SK-N-MC (cell line): ENCODE results near the gene DNAJC17.

Source experiments
- DNase-seq: peaks from one replicate; pipeline ENCODE4 v3.0.0-alpha.2; 2011; ENCODE audit warnings: low read depth, low spot score
- H3K27ac ChIP-seq: fragments of 200-600 bp; sonication (generic); 2 replicates; pipeline ENCODE4 v1.5.1; 2016; ENCODE audit warnings: mixed run types
- H3K36me3 ChIP-seq: fragments of 200-600 bp; sonication (generic); 2 replicates; pipeline ENCODE4 v1.6.1; 2017; ENCODE audit warnings: antibody characterized with exemption, low read length, mixed read lengths; ENCODE audit not compliant: insufficient read depth
- H3K4me3 ChIP-seq: fragments of 200-600 bp; sonication (generic); 2 replicates; pipeline ENCODE4 v1.5.1; 2016
- H3K9ac ChIP-seq: fragments of 200-600 bp; sonication (generic); 2 replicates; pipeline ENCODE4 v1.8.0; 2017; ENCODE audit warnings: mixed run types, mixed read lengths; ENCODE audit not compliant: insufficient read length
- H3K9me3 ChIP-seq: fragments of 200-600 bp; sonication (generic); 2 replicates; pipeline ENCODE4 v1.6.1; 2017; ENCODE audit warnings: low read depth, mild to moderate bottlenecking, antibody characterized with exemption, low read length, moderate library complexity, mixed read lengths
- EZH2 ChIP-seq: fragments of 200-600 bp; sonication (generic); IDR thresholded peaks from one replicate; pipeline ENCODE4 v1.6.1; 2017; ENCODE audit warnings: antibody characterized with exemption
- FOXP2 ChIP-seq: optimal IDR thresholded peaks from 2 replicates; pipeline ENCODE3; 2011; ENCODE audit warnings: mild to moderate bottlenecking, moderate library complexity; ENCODE audit not compliant: insufficient read depth; ENCODE audit errors: extremely low read length, control extremely low read depth
- POLR2AphosphoS5 ChIP-seq: IDR thresholded peaks from 2 replicates; pipeline ENCODE4 v1.6.1; 2012; ENCODE audit warnings: mild to moderate bottlenecking, low read depth, low read length, borderline replicate concordance

The DNAJC17 gene

DNA sequence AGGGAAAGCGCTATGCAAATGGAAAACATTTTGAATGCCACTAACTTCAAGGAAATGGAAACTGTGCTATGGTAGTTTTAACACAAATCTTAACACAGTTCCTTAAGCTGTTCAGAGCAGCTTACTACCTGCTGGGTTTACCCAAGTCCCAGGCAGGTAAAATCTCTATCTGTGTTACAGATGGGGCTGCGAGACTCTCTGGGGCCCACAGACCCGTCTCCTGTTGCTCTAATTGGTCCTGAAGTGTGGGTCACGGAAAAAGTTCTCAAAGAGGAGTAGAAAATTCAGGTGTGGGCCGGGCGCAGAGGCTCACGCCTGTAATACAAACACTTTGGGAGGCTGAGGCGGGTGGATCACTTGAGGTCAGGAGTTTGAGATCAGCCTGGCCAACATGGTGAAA, 17.3 kb downstream of the DNAJC17 start:
- no peak for DNase-seq
- Histone ChIP-seq H3K9me3 (no peaks in the 10 kb centered on the region), H3K27ac (no peak overlapping the region), H3K4me3 (no peak overlapping the region), H3K9ac (no peak overlapping the region), H3K36me3 (0 out of 2 replicates have a peak, but pooled peaks cover 5% of the 10 kb centered on the region)
- TF ChIP-seq POLR2AphosphoS5 (no peak), EZH2 (no peak), FOXP2 (no peak)

GRCh38 chr15:40789119-40789518, 18.2 kb downstream of the DNAJC17 start:
- Histone ChIP-seq H3K9me3 (no peaks in the 10 kb centered on the region), H3K27ac (no peak overlapping the region), H3K36me3 (0 out of 2 replicates have a peak, but pooled peaks cover 5% of the 10 kb centered on the region), H3K9ac (no peak overlapping the region), H3K4me3 (no peak overlapping the region)
- TF ChIP-seq EZH2: no peak
- TF ChIP-seq POLR2AphosphoS5: no peak
- no peak for TF ChIP-seq FOXP2
- no peak for DNase-seq

GRCh38 chr15:40787991-40788390, 19.3 kb downstream of the DNAJC17 start:
- Histone ChIP-seq H3K36me3 (0 out of 2 replicates have a peak, but pooled peaks cover 5% of the 10 kb centered on the region), H3K27ac (no peak overlapping the region), H3K4me3 (no peak overlapping the region), H3K9me3 (no peaks in the 10 kb centered on the region), H3K9ac (no peak overlapping the region)
- DNase-seq: no peak
- TF ChIP-seq FOXP2 (no peak), POLR2AphosphoS5 (no peak), EZH2 (no peak)

DNA sequence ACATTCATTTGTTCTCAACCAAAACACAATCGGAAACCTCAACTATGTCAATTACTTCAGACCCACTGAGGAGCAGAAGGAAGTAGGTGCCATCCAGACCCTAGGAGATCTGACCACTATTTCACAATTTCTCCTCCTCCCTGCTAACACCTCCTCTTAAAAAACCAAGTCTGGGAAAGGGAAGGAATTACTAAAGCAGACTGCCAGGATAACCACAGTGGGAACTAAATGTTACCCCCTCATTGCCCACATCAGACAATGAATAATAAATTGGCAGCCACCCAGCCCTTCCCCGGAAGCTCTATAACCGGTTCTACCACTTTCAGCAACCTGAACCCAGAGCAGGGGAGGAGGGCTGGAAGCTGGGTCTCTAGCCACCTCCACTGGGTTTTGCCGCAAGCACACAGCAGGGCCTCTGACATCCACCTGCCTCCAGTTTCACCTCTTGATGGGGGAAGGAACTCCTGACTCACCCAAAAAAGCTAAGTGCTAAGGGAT, 19.9 kb downstream of the DNAJC17 start:
- Histone ChIP-seq H3K9me3 (no peaks in the 10 kb centered on the region), H3K9ac (no peak overlapping the region), H3K36me3 (0 out of 2 replicates have a peak, but pooled peaks cover 3% of the 10 kb centered on the region), H3K27ac (no peak overlapping the region), H3K4me3 (no peak overlapping the region)
- TF ChIP-seq EZH2 (no peak), POLR2AphosphoS5 (no peak), FOXP2 (no peak)
- DNase-seq: no peak

GRCh38 chr15:40785814-40786213, 21.5 kb downstream of the DNAJC17 start:
- Histone ChIP-seq H3K27ac (no peak overlapping the region), H3K9ac (no peak overlapping the region), H3K9me3 (no peaks in the 10 kb centered on the region), H3K4me3 (no peak overlapping the region), H3K36me3 (no peaks in the 10 kb centered on the region)
- no peak for TF ChIP-seq POLR2AphosphoS5
- TF ChIP-seq EZH2: no peak
- no peak for TF ChIP-seq FOXP2
- no peak for DNase-seq

DNA sequence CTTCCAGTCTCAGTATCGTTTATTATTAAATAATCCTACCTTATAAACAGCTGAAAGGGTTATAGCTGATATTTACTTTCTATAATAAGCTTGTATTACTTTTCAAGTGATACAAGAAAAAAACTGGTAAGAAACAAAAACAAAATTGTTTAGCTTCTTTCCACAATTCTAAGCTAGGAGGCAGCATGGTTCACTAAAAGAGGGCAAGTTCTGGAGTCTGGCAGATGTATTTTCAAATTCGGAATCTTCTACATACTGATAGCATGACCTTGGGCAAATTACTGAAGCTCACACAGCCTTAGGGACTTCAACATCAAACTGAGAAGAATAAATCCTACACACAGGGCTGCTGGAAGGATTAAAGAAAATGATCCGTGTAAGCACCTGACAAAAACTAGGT, 22.1 kb downstream of the DNAJC17 start:
- no peak for DNase-seq
- Histone ChIP-seq H3K36me3 (no peaks in the 10 kb centered on the region), H3K9me3 (no peaks in the 10 kb centered on the region), H3K9ac (no peak overlapping the region), H3K27ac (no peak overlapping the region), H3K4me3 (no peak overlapping the region)
- TF ChIP-seq POLR2AphosphoS5 (no peak), FOXP2 (no peak), EZH2 (no peak)

- Histone ChIP-seq H3K36me3 (peaks cover 15% of the 10 kb centered on the region; the same call in 1 of the 2 replicates), H3K27ac (no peak overlapping the region), H3K4me3 (no peak overlapping the region), H3K9ac (no peak overlapping the region), H3K9me3 (no peaks in the 10 kb centered on the region)
- TF ChIP-seq POLR2AphosphoS5 (no peak), FOXP2 (no peak), EZH2 (no peak)
- DNase-seq: no peak
Measured at GRCh38 chr15:40782609-40783227, 24.6 kb downstream of the DNAJC17 start.

DNA sequence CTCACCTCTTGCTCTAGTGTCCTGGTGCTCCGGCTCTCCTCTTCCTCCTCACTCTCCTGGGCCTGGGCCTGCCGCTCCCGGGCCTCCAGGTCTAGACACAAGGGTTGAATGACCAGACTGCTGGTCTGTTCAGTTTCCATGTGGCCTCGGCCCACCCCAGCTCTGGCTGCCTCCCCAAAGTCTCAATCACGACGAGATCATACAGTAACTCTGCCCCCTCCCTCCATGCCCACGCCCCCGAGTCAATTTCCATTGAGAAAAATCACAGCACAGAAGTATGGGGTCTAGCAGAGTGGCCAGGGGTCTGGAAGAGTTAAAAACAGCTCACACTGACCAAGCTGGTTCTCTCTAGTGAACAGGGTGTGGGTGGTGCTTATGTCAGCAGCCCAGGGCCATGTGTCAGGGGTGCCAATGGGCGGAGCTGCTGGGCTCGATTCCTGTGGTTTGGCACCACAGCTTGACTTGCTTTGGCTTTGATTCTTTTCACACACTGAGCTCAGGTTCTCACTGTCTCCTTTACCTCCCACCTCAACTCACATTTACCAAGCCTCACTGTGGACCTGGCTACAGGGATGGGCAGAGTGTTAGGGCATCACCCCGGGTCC, 30.6 kb downstream of the DNAJC17 start:
- Histone ChIP-seq H3K9me3 (no peaks in the 10 kb centered on the region), H3K36me3 (peaks cover 34% of the 10 kb centered on the region; the same call in 1 of the 2 replicates), H3K4me3 (no peak overlapping the region), H3K27ac (no peak overlapping the region), H3K9ac (no peak overlapping the region)
- TF ChIP-seq FOXP2: no peak
- TF ChIP-seq POLR2AphosphoS5: no peak
- TF ChIP-seq EZH2: no peak
- DNase-seq: no peak
